Upper lobe of left lung (tissue), 6 donors: ENCODE results near the gene DPP4. TPM values are rescaled to one million over a fixed set of nuclear protein-coding genes. Genes with fewer than 3 reads are reported as not detected.
A peak's percentile ranks its signal among the peaks of the same experiment; 100 is the strongest.

ENCODE experiments used
- ATAC-seq, 2 donors: fragments of 200-7000 bp; cut with Tn5 transposase; one replicate each; pipeline ENCODE4 v1.9.1; 2022; ENCODE audit warnings: mild to moderate bottlenecking in 2 of 2, moderate library complexity in 2 of 2; ENCODE audit not compliant: low FRiP score in 2 of 2
- DNase-seq, 2 donors: peaks; one replicate each; pipeline ENCODE4 v3.0.0-alpha.2; 2019 to 2020
- H3K27ac ChIP-seq, 4 donors: fragments of 200-600 bp; sonication (generic); one replicate each; pipeline ENCODE4 v1.5.1; 2016 to 2019
- H3K27me3 ChIP-seq, 4 donors: fragments of 200-600 bp; sonication (generic); one replicate each; pipeline ENCODE4 v1.5.1; 2017 to 2019
- H3K36me3 ChIP-seq, 4 donors: fragments of 200-600 bp; sonication (generic); one replicate each; pipeline ENCODE4 v1.5.1; 2016 to 2019
- H3K4me1 ChIP-seq, 4 donors: fragments of 200-600 bp; sonication (generic); one replicate each; pipeline ENCODE4 v1.5.1; 2018 to 2019
- H3K4me3 ChIP-seq, 4 donors: fragments of 200-600 bp; sonication (generic); one replicate each; pipeline ENCODE4 v1.5.1; 2017 to 2019; ENCODE audit warnings: mild to moderate bottlenecking in 2 of 4, moderate library complexity in 1 of 4
- H3K9me3 ChIP-seq, 4 donors: fragments of 200-600 bp; sonication (generic); one replicate each; pipeline ENCODE4 v1.5.1; 2018 to 2019
- CTCF ChIP-seq, 6 experiments: fragments of 450-650 bp in 4 of 6; fragments of 200-600 bp in 2 of 6; sonication (generic) in 2 of 6; IDR thresholded peaks; one replicate each; pipeline ENCODE4 v1.5.1; 2016 to 2019; ENCODE audit warnings: antibody characterized with exemption in 6 of 6
- EP300 ChIP-seq, 4 donors: sonication (generic); formaldehyde crosslinking; IDR thresholded peaks; one replicate each; pipeline ENCODE4 v1.5.1; 2017; ENCODE audit warnings: antibody characterized with exemption in 4 of 4, control low read depth in 2 of 4
- POLR2A ChIP-seq, 4 donors: fragments of 450-650 bp; IDR thresholded peaks; one replicate each; pipeline ENCODE4 v1.5.1; 2016 to 2017; ENCODE audit warnings: antibody characterized with exemption in 4 of 4, mild to moderate bottlenecking in 2 of 4
- POLR2AphosphoS5 ChIP-seq, 2 donors: sonication (generic); formaldehyde crosslinking; IDR thresholded peaks; one replicate each; pipeline ENCODE4 v1.5.1; 2017; ENCODE audit warnings: antibody characterized with exemption in 2 of 2
- WGBS, 2 donors: methylation state at CpG; one replicate each; pipeline ENCODE4 v1.1.5; 2017 to 2018; 5-methylcytosine and 5-hydroxymethylcytosine counted together
- total RNA-seq, 6 donors: library from RNA; depleted of rRNA in 4 of 6; stranded (reverse); fragments of >200 nt in 4 of 6; gene quantifications; one replicate each; pipeline versions ENCODE4 v1.1.0 to v1.2.1, GENCODE V29; 2016 to 2021
- donor health status: DM: no; HTN: no; CAD: no; lungs with moderate emphysema.
- donor health status: DM: no; HTN: yes; CAD: no; lungs with severe emphysema.

DPP4 gene
- total RNA-seq, 6 donors from 2014 or later, result 16.4 to 77.3 (median 27.5) TPM

GRCh38 chr2:162079514-162079913 lies 5.5 kb upstream of the DPP4 start:
- no peak for DNase-seq
- H3K27me3 ChIP-seq, result no peaks in the 10 kb centered on the region
- H3K4me3 ChIP-seq, result no peak overlapping the region
- H3K4me1 ChIP-seq, result peaks cover 4 to 14% (median 5%) of the 10 kb centered on the region in 4 donors
- TF ChIP-seq CTCF (IDR thresholded peaks at IDR 0.05) (no peak), POLR2A (IDR thresholded peaks at IDR 0.05) (no peak), POLR2AphosphoS5 (IDR thresholded peaks at IDR 0.05) (no peak), EP300 (IDR thresholded peaks at IDR 0.05) (no peak)
- no peak overlapping the region for H3K27ac ChIP-seq
- WGBS, 2 donors, result 86 to 91% methylated on average over 2 of the region's 2 CpGs
- no peaks in the 10 kb centered on the region for H3K36me3 ChIP-seq
- ATAC-seq, result no peak
- H3K9me3 ChIP-seq, result peaks cover 4 to 15% (median 14%) of the 10 kb centered on the region in 4 donors

DNA sequence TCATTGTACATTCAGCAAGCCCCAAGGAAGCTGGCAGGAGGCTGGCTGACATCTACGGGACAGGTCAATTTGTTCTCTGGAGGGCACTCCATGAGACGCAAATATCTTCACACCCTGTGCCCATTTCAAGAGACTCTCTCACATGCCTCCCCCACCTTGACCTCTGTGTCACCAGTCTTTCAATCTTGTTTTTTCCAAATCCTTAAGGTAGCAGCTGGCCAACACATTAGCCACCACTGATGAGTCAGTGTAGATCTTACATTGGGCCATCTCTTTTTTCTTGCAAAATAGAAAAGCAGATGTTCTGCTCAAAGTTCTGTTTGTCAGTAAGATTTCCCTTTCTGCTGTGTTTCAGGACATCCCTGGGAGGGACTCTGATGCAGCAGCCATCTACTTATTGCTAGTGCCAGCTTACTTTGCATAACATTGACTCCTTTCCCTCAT lies 1.7 kb upstream of the DPP4 start:
- Histone ChIP-seq H3K36me3 (no peaks in the 10 kb centered on the region), H3K27me3 (peaks cover 0 to 7% (median 0%) of the 10 kb centered on the region in 4 donors), H3K4me1 (peaks cover 12 to 34% (median 20%) of the 10 kb centered on the region in 4 donors), H3K4me3 (no peak overlapping the region), H3K27ac (no peak overlapping the region), H3K9me3 (peaks cover 4 to 15% (median 14%) of the 10 kb centered on the region in 4 donors)
- no peak for TF ChIP-seq POLR2A (IDR thresholded peaks at IDR 0.05)
- peak in 1 of 4 donors; percentile 65 for TF ChIP-seq EP300 (IDR thresholded peaks at IDR 0.05)
- DNase-seq (peak in 1 of 2 donors; percentile 65), ATAC-seq (peak; percentile 28 to 35)
- 69 to 83% methylated on average over 2 of the region's 2 CpGs for WGBS, 2 donors

DNA sequence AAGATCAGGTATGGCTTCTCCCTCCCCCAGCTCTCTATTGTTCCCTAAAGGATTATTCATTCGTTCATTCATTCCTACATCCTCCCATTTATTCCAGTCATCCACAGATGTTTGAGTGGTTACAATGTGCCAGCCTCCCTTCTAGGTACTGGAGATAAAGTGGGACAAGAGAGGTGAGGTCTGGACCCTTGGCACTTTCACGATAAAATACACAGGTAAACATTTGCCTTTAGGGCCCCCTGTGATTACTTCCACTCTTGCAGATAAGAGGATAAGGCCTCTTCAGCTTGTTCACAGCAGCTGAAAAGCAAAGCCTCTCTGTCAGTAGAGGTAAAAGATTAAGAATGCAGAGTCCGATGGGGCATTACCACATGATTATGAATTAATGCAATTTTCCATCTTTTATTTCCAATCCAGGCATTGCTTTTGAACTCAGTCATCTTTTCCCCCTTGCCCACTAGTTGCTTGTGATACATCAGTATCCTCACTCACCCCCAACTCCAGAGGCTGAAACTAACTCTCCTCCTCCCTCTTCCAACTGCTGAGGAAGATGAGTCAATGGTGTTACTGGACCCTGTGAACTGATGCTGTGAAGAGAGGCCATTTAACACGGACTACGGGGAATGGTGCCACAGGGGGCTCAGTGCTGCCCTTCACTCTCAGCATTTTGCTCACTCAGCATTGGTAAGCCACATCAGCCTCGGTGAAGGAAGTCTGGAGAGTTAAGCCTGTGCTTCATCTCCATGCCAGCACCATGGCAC lies 1.1 kb upstream of the DPP4 start:
- WGBS, 2 donors, result 68 to 71% methylated on average over 4 to 6 of the region's 6 CpGs
- peak overlapping the region in 1 of 4 donors; percentile 57 for H3K4me3 ChIP-seq

GRCh38 chr2:162074632-162074895 lies 549 bp upstream of the DPP4 start:
- Histone ChIP-seq H3K4me1 (peaks cover 13 to 41% (median 20%) of the 10 kb centered on the region in 4 donors), H3K4me3 (peak overlapping the region in 3 of 4 donors; percentile 56 to 60 (median 57)), H3K27ac (peak overlapping the region in 2 of 4 donors; percentile 39 to 85), H3K36me3 (no peaks in the 10 kb centered on the region), H3K27me3 (peaks cover 0 to 7% (median 0%) of the 10 kb centered on the region in 4 donors), H3K9me3 (peaks cover 4 to 13% (median 11%) of the 10 kb centered on the region in 4 donors)
- ATAC-seq, result no peak
- TF ChIP-seq POLR2AphosphoS5 (IDR thresholded peaks at IDR 0.05) (no peak), EP300 (IDR thresholded peaks at IDR 0.05) (peak in 1 of 4 donors; percentile 52)
- WGBS, 2 donors, result 38 to 45% methylated on average over 2 of the region's 2 CpGs
- no peak for DNase-seq

More for the DNA sequence above, 1.1 kb upstream of the DPP4 start:
- Histone ChIP-seq H3K27ac (no peak overlapping the region), H3K27me3 (peaks cover 0 to 7% (median 0%) of the 10 kb centered on the region in 4 donors), H3K36me3 (no peaks in the 10 kb centered on the region), H3K4me1 (peaks cover 12 to 39% (median 20%) of the 10 kb centered on the region in 4 donors), H3K9me3 (peaks cover 4 to 15% (median 14%) of the 10 kb centered on the region in 4 donors)
- no peak for DNase-seq
- ATAC-seq, result no peak
- no peak for TF ChIP-seq POLR2AphosphoS5 (IDR thresholded peaks at IDR 0.05)
- no peak for TF ChIP-seq EP300 (IDR thresholded peaks at IDR 0.05)
- no peak for TF ChIP-seq POLR2A (IDR thresholded peaks at IDR 0.05)
- no peak for TF ChIP-seq CTCF (IDR thresholded peaks at IDR 0.05)

DNA sequence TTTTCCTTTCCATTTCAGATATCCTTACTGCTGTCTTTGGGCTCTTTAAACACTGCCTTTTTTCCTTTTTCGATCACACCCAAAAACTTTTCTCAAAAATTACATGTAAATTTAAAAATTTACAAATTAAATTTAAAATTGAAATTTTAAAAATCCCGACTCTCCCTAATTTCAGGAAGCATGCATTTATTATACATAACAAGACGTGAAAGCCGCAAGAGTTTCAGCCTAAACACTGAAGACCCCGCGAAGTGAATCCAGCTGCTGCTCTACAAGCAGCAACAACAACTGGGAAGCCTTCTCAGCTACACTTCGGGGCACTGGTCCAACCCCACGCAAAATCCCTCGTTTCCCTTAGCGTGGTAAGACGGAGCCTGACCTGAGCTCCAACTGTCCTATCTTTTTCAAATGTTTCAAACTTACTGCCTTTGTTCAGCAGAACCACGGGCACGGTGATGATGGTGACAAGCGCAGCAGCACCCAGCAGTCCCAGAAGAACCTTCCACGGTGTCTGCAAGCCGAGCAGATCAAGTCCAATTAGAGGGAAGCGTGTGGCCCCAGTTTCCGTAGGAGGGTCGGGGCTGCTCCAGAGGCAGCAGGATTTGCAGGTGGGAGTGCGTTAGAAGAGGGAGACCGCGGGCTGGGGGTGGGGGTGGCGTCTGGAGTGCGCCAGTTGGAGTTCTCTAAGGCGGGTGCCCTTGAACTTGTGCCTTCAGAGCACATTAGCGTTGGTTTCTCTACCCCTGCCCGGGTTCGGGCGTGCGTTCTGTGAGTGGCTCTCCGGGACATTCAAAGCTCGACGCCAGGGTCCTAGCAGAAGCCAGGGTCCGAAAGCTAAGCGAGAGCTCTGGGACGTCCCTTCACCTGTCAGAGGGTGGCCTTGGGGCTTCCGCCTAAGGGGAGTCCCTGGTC lies 783 bp downstream of the DPP4 start:
- 20 to 32% methylated on average over 16 to 33 of the region's 37 CpGs for WGBS, 2 donors
- TF ChIP-seq EP300 (IDR thresholded peaks at IDR 0.05), result no peak
- no peak for TF ChIP-seq POLR2A (IDR thresholded peaks at IDR 0.05)
- no peak for TF ChIP-seq POLR2AphosphoS5 (IDR thresholded peaks at IDR 0.05)
- TF ChIP-seq CTCF (IDR thresholded peaks at IDR 0.05), result no peak
- no peaks in the 10 kb centered on the region for H3K9me3 ChIP-seq
- ATAC-seq, result peak; percentile 40 to 59
- peaks cover 0 to 7% (median 0%) of the 10 kb centered on the region in 4 donors for H3K27me3 ChIP-seq
- no peaks in the 10 kb centered on the region for H3K36me3 ChIP-seq
- peak overlapping the region; percentile 47 to 60 (median 56) for H3K4me3 ChIP-seq
- H3K27ac ChIP-seq, result peak overlapping the region in 3 of 4 donors; percentile 39 to 85 (median 71)
- peak; percentile 31 to 63 for DNase-seq
- peaks cover 14 to 41% (median 20%) of the 10 kb centered on the region in 4 donors for H3K4me1 ChIP-seq
